HL-60/S4 (cell line): Measurements from ENCODE around the gene STK35.

ENCODE experiments used
- in situ Hi-C: fragments of 300-500 bp; cut with MboI; formaldehyde crosslinking; loops from 2 replicates; pipeline ENCODE4 v1.14.3; 2022; ENCODE audit warnings: low sequenced_read_pairs

STK35 gene

GRCh38 chr20:2156224-2156623, 54.6 kb downstream of the STK35 start:
- in situ Hi-C loops = no loop called here

GRCh38 chr20:2156666-2157624, 55.3 kb downstream of the STK35 start:
- in situ Hi-C loops = no loop called here

GRCh38 chr20:2162125-2162822, 60.6 kb downstream of the STK35 start:
- in situ Hi-C loops = no loop called here

GRCh38 chr20:2162823-2163166, 61.2 kb downstream of the STK35 start:
- in situ Hi-C loops = no loop called here

GRCh38 chr20:2163312-2163711, 61.7 kb downstream of the STK35 start:
- in situ Hi-C loops = no loop called here

- in situ Hi-C loops = no loop called here
Observed at GRCh38 chr20:2163757-2164156, 62.1 kb downstream of the STK35 start.

- in situ Hi-C loops = no loop called here
Observed at GRCh38 chr20:2164421-2164820, 62.8 kb downstream of the STK35 start.

- in situ Hi-C loops = no loop called here
Observed at GRCh38 chr20:2164966-2165365, 63.3 kb downstream of the STK35 start.

- in situ Hi-C loops = no loop called here
Observed at GRCh38 chr20:2165871-2166270, 64.2 kb downstream of the STK35 start.

GRCh38 chr20:2167112-2167511, 65.5 kb downstream of the STK35 start:
- in situ Hi-C loops = no loop called here

- in situ Hi-C loops = no loop called here
Observed at GRCh38 chr20:2168946-2169345, 67.3 kb downstream of the STK35 start.

- in situ Hi-C loops = loop anchor here (10.0 kb wide), 1 partner anchor 405 kb away; no protein-coding TSS in a partner anchor
Observed at GRCh38 chr20:2169456-2170088, 67.9 kb downstream of the STK35 start.

GRCh38 chr20:2170404-2170803, 68.8 kb downstream of the STK35 start:
- in situ Hi-C loops = loop anchor here (10.0 kb wide), 1 partner anchor 406 kb away; no protein-coding TSS in a partner anchor

GRCh38 chr20:2171266-2171790, 69.7 kb downstream of the STK35 start:
- in situ Hi-C loops = loop anchor here (10.0 kb wide), 1 partner anchor 407 kb away; no protein-coding TSS in a partner anchor

- in situ Hi-C loops = loop anchor here (10.0 kb wide), 1 partner anchor 407 kb away; no protein-coding TSS in a partner anchor
Observed at GRCh38 chr20:2171840-2172239, 70.2 kb downstream of the STK35 start.

- in situ Hi-C loops = loop anchor here (10.0 kb wide), 1 partner anchor 408 kb away; no protein-coding TSS in a partner anchor
Observed at GRCh38 chr20:2172305-2173175, 70.9 kb downstream of the STK35 start.

- in situ Hi-C loops = loop anchor here (10.0 kb wide), 1 partner anchor 408 kb away; no protein-coding TSS in a partner anchor
Observed at GRCh38 chr20:2173186-2173585, 71.6 kb downstream of the STK35 start.

- in situ Hi-C loops = loop anchor here (10.0 kb wide), 1 partner anchor 409 kb away; no protein-coding TSS in a partner anchor
Observed at GRCh38 chr20:2174067-2174466, 72.4 kb downstream of the STK35 start.

GRCh38 chr20:2176946-2177345, 75.3 kb downstream of the STK35 start:
- in situ Hi-C loops = loop anchor here (10.0 kb wide), 1 partner anchor 412 kb away; no protein-coding TSS in a partner anchor
